ENCODE data around the gene SEC16A.

SEC16A gene

DNA sequence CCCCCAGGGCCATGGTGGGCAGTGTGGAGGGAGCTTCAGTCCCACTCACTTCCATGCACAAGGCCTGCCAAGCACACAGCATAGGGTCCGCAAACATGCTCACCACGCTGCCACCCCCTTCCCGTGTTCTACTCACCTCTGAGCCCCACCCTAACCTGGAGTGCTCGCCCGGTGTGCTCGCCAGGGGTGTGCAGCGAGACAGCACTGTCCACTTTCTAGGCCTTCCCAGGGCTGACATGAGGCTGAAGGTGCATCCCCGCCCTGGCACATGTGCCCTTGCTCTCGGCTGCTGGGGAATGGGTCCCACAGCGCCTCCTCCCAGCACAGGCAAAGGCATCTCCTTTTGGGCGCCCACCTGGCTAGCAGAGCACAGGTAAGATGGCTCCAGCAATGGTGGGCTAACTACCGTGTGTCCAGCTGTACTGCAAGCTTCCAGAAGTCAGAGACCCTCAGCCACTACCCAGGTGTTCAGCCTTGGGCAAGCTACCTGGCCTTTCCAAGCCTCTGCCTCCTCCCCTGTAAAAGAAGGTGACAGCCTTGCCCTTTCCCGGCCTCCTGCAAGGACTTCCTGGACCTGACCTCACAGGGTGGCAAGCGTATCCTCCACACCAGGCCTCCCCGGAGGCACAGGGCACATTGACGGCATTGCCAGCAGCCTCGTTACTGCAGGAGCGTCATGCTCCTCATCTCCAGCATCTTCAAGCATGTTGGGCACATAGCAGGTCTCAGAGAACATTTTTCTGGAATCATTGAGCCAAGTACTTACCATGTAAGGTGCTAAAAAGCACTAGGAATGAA is 4.2 kb upstream of the SEC16A start:
- no peak for DNase-seq (ENCODE audit: low read depth in 2 of 2, low spot score in 1 of 2)

GRCh38 chr9:136486131-136486530 is 3.3 kb upstream of the SEC16A start:
- DNase-seq (ENCODE audit: low read depth in 2 of 2, low spot score in 1 of 2): no peak

DNA sequence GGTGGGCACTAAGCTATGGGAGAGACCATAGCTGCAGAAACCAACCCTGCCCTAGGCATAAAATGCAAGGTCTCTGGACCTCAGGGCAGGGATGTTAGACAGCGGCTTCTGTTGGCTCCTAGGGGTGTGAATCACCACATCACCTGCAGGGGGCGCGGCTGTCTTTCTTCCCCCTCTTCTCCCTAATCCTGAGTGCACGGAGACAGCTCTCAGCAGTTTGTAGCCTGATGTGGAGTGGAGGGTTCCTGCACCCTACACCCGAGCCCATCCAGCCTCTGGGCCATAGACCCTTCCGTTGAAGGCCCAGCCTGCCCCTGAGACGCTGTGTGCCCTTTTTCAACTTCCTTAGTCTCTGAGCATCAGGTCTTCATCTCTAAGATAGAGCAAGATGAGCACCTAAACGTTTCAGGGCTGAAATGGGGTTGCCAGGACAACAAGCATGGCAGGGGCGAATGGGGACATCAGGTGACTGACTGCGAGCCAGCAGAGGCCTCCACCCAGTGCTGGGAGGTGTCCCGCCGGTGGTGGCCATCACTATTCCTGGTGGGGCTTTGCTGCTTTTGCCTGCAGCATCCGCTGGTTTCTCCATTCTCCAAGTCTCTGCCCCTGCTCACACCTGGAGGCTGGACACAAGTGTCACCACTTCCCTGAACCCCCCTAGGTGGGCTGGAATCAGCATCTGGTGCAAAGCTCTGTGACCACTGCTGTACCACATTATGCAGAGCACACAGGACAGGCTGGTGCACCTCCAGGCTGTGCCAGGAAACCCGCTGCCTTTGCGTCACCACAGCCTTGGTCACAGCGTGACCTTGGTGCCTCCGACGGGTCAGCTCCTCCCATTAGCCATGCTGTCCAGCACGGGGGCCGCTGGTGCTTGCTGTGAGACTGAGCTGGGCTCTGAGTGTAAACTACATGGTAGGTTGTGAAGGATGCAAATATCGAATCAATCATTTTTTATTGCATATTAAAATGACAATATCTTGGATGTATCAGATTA is 2.5 kb upstream of the SEC16A start:
- peak; percentile 70 to 72 for DNase-seq (ENCODE audit: low read depth in 2 of 2, low spot score in 1 of 2)

DNA sequence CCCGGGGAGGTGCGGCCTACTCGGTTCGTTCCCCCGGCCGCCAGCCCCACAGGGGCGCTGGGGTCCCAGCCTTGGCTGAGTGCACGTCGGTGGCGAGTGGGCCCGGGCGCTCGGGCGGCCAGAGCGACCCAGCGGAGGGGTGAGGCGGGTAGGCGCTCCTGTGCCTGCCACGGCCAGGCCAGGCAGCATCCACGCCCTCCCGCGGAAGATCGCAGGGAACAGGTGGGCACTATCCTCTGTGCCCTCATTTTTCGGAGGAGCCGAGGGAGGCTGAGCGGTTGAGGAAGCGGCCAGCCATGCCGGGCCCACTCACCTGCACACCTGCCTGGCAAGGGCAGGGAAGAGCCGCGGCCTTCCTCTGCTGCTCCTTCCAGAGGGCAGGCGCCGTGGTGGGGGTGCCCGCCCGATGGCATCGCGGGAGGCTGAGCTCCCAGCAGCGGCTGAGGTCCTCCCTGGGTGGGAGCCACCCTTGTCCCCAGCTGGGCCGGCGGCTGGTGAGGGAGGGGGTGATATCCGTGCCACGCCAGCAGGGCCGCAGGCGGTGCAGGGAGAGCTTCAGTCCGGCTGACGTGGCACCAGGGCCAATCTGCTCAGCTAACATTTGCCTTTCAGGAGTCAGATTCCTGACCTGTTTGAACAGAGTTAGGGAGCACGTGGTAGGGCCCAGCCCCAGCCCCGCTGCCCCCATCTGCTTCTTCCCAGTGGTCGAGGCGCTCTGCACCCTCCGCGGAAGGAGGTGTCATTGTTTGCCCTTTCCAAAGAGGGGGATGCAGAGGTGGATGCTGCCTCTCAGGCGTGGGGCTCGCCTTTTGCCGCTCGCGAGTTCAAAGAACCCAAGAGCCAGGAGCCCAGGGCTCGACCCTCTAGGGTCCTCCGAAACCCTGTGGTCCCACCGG is 1.6 kb upstream of the SEC16A start:
- no peak for DNase-seq (ENCODE audit: low read depth in 2 of 2, low spot score in 1 of 2)

DNA sequence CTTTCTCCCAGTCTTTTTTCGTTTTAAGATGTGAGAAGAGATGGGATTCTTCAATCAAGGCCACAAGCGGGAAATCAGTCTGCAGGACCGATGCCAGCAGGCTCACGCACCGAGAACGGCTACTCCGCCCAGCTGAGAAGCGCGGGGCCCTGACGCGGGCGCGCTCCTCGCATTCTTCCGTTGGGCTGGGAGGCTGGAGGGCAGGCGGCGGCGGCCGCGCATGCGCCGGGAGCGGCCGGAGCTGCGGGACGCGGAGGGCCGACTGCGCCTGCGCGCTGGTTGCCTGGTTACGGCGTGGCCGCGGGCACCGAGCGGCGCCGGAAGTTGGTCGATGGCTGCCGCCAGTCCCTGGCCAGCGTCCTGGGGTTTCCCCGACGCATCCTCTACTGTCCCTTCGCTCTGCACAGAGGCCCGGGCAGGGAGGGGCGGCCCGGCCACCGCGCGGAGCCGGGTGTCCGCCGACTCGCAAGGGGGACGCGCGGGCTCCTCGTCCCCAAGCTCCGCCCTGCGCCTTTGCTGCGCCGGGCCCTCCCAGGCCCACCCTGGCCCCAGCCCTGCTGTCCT is 831 bp upstream of the SEC16A start:
- peak; percentile 91 to 92 for DNase-seq (ENCODE audit: low read depth in 2 of 2, low spot score in 1 of 2)

DNA sequence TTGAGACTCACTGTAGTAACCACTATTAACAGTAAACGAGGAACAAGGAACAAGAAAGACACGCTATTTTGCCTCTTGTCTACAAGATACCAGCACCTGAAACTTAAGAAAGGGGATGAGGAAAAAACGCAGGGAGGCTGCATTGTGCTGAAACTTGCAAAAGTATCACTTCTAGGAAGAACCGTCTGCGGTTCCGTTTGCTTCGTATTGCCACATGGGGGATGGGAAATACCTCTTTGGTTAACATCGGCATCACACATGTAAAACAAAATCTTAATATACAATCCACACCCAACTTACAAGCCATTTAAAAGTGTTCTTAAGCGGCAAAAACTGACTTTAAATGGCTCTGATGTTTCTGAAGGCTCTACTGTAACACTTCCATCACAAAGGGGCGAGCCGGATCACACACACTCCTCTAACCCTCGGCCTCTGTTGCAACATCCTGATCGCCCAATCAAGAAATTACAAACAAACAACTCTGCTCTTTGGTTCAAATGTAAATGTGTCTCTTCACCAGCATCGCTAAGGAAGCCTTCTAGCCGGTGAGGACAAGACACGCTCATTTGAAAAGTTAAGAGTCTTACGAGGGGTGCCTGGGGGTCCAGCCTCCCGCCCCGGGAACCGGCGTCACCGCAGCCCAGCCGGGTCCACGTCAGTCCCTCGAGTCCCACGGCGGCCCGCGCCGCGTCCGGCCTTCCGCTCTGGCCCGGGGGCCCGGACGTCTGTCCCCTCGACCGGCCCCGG is 621 bp downstream of the SEC16A start:
- no peak for DNase-seq (ENCODE audit: low read depth in 2 of 2, low spot score in 1 of 2)

GRCh38 chr9:136481558-136481957 is 1.3 kb downstream of the SEC16A start:
- no peak for DNase-seq (ENCODE audit: low read depth in 2 of 2, low spot score in 1 of 2)

DNA sequence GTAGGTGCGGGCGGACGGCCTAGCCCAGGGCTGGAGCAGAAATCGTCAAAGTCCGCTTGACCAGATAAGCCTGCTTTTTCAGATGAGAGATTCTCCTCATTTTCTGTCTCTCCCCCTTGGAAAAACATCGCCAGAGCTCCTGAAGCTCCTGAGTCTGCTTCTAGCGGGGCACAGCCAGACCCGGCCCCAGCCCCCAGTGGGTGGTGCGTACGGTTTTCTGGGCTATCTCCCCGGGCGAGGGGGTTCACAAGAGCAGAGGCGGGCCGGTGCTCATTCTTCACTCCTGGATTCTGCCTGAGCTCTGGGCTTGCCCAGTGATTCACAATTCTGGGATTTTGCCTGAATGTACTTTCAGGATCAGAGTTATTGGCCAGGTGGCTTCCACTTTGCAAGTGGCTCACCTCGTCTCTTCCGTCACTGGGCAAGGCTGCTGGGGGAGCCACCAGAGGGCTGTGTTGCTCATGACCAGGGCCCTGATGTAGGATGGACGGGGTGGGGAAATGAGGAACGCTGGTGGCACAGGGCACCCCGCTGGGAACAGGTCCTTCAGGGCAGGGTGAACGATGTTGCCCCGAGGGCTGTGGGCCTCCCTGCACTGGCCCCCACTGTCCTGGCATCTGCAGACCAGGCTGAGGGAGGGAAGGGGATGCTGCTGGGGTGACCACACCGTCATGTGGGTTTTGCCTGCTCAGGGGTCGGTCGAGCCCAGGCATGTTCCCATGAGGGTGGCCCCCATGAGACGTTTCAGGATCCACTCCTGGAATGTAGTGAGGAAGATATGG is 6.3 kb downstream of the SEC16A start:
- DNase-seq (ENCODE audit: low read depth in 2 of 2, low spot score in 1 of 2): no peak

- no peak for DNase-seq (ENCODE audit: low read depth in 2 of 2, low spot score in 1 of 2)
Measured at GRCh38 chr9:136474974-136475865, 7.6 kb downstream of the SEC16A start.

DNA sequence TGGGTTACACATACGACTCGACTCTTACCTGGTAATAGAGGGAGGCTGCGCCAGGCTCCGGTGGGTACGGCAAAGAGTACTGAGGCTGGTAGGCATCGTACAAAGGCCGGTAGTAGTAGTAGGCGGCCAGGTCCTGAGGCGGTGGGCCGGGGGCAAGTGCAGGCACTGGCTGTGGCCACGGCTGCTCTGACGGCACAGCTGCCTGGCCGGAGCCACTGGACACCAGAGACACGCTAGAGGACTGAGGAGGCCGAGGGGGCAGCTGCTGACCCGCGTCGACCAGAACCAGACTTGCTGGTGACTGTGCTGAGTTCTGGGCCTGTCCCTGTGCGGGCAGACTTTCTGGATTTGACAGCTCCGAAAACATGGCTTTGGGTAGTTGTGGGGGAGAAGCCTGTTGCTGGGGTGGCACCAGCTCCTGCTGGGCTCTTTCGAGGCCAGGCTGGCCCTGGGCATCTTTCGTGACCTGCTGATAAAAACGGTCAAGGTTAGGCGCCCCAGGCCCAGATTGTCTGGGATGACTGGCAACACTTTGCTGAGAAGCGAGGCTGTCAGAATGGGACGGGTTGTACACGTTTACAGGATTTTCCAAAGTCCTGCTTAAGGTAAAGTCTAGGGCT is 8.7 kb downstream of the SEC16A start:
- DNase-seq (ENCODE audit: low read depth in 2 of 2, low spot score in 1 of 2): no peak

GRCh38 chr9:136473354-136473721 is 9.5 kb downstream of the SEC16A start:
- no peak for DNase-seq (ENCODE audit: low read depth in 2 of 2, low spot score in 1 of 2)

DNA sequence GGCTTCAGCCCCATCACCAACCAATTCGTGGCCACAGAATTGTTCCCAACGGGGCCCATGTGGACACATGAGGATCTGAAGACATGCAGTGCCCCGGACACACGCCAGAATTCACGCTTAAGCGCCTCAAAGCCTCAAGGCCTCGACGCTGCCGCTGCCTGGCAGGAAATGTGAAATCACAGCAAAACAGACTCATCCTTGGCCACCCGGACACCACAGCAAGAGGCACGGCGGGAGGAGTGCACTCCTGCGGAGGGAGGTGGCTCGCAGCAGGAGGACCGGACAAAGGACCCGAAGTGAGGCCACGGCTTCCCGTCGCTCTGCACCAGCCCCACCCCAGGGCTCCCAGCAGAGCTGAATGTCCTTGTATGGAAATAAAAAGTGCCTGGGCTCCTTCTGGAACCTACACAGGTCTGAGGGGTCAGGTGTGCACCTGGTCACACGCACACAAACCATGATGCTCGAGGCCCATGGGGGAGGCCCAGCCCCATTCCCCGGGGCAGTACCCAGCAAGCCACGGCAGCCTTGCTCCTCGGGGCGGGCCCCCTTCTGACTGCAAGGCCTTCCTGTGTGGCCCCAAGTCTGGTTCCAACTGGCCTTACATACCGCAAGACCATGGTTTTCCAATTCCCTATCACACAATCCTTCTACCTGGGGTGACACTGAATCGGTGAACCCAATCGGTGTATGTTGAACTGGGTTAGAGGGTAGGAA is 10.0 kb downstream of the SEC16A start:
- no peak for DNase-seq (ENCODE audit: low read depth in 2 of 2, low spot score in 1 of 2)

DNA sequence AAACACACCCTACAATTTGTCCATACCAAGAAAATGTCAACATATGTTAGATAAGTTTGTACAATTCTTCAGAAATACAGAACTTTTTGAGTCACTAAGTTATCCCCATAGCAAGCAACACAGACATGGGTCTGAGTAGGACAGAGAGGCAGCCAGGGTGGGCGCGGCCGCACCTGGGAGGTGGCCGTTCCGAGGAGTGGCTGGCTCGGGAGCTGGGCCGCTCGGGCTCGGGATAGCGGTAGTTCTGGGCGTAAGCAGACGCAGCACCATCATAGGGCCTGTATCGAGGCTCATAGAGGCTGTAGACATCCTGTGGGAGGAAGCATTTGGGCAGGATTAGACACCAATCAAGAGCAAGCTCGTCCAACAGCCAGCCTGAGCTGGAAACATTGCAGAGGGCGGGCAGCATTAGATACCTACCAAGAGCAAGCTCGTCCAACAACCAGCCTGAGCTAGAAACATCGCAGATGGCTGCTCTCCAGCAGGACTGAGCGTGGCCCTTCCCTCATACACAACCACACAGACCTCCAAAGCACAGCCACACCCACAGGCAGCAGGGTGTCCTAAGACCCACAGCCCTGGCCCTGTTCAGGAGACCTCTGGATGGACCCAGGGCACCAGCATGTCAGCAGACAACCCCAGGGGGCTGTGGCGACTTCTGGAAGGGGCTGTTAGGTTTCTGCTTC is 10.9 kb downstream of the SEC16A start:
- DNase-seq (ENCODE audit: low read depth in 2 of 2, low spot score in 1 of 2): no peak

DNA sequence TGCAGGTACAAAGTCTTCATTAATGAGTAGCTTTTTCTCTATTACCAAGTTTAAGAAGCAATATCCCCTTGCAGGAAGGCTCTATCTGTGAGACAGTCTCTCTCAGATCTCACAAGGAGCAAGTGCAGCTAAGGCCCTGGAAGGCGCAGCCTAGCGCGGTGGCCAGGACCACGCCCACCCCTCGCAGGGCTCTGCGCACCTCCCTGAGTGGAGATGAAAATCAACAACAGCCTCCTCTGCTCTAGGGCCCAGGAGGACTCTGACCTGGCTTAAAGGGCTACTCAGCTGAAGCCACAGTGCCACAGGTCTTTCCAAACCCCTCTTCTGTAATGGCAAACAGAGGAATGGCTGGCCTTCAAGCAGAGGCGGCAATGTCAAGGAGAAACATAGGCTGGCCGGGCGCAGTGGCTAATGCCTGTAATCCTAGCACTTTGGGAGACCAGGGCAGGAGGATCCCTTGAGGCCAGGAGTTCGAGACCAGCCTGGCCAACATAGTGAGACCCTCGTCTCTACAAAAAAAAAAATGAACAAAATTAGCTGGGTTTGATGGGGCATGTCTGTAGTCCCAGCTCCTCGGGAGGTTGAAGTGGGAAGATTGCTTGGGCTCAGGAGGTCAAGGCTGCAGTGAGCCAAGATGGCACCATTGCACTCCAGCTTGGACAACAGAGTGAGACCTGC is 11.9 kb downstream of the SEC16A start:
- no peak for DNase-seq (ENCODE audit: low read depth in 2 of 2, low spot score in 1 of 2)

GRCh38 chr9:136470356-136470755 is 12.5 kb downstream of the SEC16A start:
- DNase-seq (ENCODE audit: low read depth in 2 of 2, low spot score in 1 of 2): no peak

DNA sequence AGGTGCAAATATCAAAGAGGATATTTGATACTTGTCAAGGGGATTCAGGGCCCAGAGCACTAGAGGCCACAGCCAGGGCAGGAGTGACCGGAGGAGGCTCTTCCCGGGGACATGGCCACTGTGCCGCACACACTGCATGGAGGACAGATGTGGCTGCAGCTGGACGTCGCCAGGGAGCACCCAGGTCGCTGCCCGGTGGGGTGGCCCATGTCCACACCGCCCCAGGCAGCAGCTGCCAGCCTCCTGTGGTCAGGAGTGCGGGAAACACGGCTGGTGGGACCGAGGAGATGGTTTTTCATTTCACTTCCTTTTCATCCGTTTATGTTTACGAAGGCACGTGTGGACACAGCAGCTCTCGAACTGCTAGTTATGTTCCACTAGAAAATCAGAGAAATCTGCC is 15.1 kb downstream of the SEC16A start:
- DNase-seq (ENCODE audit: low read depth in 2 of 2, low spot score in 1 of 2): no peak

Data from stimulated activated CD8-positive, alpha-beta memory T cell treated with anti-CD3 and anti-CD28 coated beads, Interleukin-4, amount 100 ng/mL, for 1 hour (primary cell).